Measurements from ENCODE around the gene ATP2B3.

The ATP2B3 gene

DNA sequence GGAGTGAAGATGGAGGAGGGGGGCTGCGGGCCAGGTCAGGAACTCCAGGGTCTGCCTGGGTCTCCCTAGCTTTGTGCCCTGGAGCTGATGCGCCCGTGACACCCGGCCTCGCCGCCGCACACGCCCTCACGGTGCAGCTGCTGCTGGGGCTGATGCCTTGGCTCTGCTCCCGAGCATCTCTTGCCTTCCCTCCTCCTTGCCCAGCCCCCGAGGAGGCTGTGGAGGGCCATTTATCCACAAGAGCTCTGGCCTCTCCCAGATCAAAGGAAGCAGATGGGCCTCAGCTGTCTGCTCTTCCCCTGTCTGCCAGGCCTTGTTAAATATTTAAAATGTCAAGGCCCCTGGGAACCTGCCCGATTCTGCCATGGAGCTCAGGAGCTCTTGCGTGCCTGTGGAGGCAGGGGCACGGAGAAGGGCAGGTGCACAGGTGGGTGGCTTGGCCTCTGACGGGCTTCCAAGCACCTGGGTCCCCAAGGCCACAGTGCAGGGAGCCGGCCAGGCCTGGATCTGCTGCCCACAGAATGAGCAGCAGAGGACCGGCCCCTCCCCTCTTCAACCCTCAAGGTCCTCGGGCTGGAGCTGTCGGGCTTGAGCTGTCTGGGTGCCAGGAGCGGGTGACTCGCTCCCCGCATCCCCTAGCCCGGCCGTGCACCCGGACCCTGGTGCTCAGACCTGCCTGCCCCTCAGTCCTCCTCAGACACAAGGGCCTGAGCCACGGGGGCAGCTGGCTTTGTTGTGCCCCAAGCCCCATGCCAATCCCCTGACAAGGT, 20.3 kb downstream of the ATP2B3 start:
- no peak for DNase-seq (ENCODE audit: low read depth)

DNA sequence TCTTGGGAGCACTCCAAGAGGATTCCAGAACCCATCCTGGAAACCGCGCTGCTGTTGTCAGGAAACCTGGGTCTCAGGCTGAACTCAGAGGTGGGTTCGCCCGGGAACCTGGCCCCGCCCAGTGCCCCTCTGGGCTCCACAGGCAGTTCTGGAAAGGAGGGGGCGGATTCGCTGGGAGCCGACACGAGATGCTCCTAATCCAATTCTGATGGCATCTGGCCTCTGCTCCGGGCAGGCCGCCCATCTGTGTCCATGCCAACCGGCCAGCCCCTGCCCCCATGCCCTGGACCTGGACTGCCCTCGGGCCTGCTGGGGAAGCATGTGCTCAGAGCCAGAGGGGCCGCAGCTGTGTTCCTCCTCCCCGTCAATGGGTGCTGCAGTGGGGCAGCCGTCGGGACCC, 21.0 kb downstream of the ATP2B3 start:
- DNase-seq (ENCODE audit: low read depth): no peak

DNA sequence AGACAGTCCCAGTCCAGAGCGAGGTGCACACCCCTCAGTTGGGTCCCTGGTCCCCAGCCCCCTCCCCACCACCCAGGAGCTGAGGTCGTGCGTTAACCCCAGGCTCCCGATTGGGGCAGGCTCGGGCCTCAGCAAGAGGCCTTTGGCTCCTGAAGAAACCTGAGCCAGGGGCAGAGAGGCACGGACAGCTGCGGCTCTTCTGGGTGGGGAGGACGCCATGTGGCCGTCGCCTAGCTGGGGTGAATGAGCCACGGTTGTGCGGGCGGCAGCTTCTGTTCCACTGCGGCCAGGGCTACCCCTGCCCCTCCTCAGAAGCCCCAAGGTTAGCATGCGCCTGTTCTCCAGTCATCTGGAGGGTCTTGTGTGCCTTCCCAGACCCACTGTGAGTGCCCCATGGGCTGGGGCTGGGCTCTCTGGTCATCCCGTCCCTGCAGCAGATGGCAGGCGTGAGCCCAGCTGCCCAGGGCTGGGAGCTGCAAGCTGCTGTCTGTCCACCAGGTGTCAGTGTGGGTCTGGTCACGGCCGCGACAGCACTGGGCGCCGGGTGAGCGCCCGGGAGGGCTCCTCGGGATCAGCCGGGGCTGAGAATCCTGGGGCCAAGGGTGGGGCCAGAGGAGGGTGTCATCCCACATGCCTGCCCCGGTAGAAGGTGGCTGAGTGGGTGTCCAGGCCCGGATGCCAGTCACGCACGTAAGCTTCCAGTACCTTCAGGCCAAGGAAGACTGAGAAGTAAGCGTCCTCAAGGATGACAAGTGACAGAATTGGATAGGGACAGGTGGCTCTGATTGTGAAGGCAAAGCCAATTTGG, 21.9 kb downstream of the ATP2B3 start:
- peak; percentile 42 for DNase-seq (ENCODE audit: low read depth)

DNA sequence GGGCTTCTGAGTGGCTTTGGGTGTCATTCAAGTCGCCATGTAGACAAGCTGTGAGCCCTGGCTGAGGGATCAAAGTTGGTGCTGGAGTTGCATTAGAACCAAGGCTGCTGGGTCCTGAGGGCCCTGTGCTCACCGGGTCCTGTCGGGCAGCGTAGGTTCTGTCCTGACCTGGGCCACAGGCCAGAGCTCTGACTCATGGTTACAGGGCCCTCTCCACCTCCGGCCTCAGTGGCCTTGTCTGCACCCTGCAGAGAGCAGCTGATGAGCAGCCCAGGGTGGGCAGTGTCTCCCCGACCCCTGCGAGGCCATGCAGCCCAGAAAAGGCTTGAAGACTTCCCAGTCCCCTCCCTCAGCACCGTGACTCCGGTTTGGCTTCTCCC, 22.5 kb downstream of the ATP2B3 start:
- DNase-seq (ENCODE audit: low read depth): no peak

DNA sequence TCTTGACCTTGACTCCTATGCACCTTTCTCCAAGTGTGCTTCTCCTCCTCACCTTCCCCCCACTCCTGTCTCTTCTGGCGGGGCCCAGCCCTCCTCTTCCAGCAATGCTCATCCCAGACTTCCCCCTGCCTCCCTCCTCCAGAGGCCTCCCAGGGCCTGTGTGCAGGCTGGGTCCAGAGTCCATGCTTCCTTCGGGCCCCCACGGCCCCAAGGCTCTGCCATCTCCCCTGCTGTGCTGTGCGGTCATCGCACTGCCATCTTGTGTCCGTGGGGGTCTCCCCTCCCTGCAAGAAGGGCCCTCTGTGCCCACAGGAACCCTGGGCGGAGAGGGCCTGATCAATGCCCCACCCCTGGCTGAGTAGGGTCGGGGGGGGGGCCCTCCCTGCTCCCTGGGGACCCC, 27.3 kb downstream of the ATP2B3 start:
- no peak for DNase-seq (ENCODE audit: low read depth)

DNA sequence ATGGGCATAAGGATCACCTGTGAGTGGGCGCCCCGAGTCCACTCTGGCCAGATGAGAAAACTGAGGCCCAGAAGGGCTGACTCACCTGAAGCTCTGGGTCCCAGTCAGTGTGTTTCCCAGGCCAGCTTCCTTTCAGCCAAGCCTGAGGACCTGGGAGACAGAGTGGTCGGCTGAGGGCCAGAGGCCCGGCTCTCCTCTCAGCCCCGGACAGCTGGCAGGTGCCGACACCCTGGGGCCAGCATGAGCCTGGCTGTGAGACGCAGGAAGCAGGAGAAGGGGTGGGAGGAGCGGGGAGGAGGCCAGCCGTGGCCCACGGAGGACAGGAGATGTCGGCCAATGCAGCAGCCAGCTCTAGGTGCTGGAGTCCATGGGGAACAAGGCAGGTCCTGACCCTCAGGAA, 28.9 kb downstream of the ATP2B3 start:
- no peak for DNase-seq (ENCODE audit: low read depth)

DNA sequence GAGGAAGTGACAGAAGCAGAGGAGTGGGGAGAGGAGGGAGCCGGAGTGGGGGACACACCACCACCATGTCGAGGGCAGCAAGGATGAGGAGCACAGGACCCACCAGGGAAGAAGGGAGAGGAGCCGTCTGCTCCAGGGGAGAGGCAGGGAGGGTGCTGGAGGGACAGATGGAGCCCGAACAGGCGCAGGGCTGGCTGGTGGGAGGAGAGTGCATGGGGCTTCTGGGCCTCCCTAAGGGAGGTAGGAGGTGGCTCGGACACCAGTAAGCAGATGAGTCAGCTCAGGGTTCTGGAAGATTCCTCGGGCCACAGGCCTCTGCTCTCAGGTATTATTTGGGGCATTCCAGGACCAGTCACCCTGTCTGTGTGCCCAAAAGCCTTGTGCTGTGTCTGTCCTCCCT, 29.8 kb downstream of the ATP2B3 start:
- DNase-seq (ENCODE audit: low read depth): no peak

DNA sequence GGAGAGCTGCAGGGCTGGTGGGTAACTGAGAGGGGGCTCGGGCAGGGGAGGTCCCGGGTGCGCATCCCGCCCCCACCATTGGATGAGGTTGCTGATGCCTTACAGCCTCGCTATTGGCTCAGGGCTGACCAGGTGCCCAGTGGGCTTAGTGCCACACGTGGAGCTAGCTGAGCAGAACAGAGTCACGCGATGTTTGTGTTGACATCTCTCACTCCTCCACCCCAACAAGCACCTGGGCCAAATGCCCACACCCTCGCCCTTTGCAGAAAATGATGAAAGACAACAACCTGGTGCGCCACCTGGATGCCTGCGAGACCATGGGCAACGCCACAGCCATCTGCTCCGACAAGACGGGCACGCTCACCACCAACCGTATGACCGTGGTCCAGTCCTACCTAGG, 31.8 kb downstream of the ATP2B3 start:
- DNase-seq (ENCODE audit: low read depth): no peak

DNA sequence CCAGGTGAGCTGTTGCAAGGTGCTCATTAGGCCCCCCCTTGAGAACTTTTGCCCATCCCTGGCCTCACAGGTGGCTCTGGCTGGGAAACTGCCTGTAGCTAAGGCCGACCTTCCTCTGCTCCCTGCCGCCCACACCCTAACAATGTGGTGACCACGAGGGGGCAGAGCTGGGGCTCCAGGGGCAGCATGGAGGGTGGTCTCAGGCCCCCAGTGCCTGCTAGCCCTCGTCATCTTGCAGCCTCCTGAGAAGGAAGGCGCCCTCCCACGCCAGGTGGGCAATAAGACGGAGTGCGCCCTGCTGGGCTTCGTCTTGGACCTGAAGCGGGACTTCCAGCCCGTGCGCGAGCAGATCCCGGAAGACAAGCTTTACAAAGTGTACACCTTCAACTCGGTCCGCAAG, 32.4 kb downstream of the ATP2B3 start:
- no peak for DNase-seq (ENCODE audit: low read depth)

DNA sequence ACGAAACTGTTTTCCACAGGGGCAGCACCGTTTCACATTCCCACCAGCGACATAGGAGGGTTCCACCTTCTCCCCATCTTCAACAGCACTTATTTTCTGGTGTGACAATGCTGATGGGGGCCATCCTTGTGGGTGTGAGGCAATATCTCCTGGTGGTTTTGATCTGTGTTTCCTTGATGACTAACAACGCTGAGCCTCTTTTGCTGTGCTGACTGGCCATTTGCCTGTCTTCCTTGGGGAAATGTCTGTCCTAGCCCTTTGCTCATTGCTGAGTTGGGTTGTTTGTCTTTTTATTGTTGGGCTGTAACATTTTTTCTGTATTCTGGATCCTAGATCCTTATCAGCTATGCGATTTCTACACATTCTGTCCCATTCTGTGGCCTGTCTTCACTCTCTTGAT, 33.7 kb downstream of the ATP2B3 start:
- no peak for DNase-seq (ENCODE audit: low read depth)

DNA sequence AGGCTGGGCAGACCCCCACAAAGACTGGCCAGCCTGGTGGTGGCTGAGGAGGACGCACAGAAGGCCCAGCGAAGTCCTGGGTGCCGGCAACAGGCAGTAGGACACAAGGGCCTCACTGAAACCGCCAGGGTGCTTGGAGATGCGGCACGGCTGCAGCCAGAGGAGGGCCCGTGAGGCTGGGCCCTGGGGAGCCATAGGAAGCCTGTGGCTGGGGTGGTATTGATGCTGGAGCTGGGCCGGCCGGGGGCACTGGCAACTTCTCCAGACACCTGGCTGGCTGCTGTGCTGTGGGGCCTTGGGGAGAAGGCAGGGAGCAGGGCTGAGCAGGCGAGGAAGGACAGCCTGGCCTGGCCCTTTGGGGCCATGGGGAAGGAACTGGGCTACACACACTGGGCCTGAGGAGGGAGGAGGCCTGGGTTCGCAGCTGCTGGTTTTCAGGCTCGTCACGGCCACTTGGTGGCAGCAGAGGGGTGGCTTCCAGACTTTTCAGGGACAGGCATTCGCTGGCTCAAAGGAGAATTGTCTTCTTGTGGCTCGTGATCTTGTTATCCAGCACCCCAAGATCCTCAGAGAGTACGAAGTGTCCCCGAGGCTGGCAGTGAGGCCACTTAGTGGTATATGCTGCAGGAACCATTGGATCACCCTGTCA, 37.2 kb downstream of the ATP2B3 start:
- DNase-seq (ENCODE audit: low read depth): peak; percentile 30

DNA sequence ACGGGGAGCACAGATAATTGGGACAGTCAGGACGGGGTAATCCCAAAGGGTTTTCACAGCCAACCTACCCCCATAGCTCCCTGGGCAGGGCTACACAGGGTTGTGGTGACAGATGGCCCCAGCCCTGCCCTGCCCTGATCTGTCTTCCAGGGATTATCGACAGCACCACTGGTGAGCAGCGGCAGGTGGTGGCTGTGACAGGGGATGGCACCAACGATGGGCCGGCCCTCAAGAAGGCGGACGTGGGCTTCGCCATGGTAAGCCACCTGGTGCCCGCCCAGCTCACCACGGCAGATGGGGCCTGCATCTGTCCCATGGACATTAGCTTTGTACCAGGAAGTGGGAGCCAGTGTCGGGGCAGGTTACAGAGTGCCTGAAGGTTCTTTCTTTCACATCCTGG, 39.3 kb downstream of the ATP2B3 start:
- DNase-seq (ENCODE audit: low read depth): no peak

DNA sequence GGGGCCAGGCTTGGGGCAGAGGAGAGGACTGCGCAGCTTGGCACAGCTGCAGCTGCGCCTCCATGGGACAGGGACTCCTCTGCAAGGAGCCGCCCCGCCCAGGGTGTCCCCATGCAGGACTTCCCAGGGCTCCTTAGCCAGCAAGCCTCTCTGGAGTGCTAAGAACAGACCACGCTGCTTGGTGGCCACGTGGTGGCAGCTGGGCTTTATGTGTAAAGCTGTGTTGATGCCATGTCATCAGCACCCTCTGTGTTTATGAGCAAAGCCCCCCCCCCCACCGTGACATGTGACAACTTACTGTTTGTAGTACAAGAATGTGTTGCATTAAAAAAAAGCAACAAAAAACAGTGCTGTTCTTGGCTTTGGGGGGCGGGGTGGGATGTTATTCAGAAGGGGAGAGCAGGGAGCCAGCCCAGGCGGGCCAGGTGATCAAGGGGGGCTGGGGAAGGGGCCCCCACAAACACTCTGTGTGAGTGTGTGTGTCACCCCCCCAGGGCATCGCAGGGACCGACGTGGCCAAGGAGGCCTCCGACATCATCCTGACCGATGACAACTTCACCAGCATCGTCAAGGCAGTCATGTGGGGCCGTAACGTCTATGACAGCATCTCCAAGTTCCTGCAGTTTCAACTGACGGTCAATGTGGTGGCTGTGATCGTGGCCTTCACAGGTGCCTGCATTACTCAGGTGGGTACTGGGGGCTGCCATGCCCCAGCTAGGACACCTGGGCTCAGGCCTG, 40.3 kb downstream of the ATP2B3 start:
- no peak for DNase-seq (ENCODE audit: low read depth)

DNA sequence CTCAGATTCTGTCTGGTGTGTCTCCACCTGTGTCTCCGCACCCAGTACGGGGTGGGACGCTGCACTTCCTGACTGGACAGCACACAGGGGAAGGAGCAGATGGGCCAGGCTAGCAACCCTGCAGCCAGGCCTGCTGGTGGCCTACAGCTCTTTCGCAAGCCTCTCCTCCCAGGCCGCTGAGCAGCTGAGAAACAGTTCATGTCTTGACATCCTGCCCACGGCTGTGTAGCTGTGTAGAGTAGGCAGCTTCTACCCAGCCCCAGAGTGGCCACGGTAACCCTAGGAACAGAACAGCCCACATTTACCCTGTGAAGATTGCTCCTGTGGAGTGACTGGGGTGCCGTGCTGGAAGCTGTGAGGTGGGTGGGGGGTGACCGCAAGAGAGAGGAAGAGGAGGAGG, 42.6 kb downstream of the ATP2B3 start:
- no peak for DNase-seq (ENCODE audit: low read depth)

DNA sequence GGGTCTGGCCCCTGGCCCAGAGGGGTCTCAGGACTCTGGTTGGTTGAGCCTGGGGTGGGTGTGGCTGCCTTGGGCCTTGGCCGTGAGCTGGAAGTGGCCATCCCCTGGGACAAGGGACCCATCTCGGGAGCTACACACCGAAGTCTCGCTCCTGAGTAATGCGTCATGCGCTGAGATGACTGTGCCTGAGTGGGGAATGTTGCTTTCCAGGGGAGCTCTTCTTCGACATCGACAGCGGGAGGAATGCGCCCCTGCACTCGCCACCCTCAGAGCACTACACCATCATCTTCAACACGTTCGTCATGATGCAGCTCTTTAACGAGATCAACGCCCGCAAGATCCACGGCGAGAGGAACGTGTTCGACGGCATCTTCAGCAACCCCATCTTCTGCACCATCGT, 43.0 kb downstream of the ATP2B3 start:
- no peak for DNase-seq (ENCODE audit: low read depth)

DNA sequence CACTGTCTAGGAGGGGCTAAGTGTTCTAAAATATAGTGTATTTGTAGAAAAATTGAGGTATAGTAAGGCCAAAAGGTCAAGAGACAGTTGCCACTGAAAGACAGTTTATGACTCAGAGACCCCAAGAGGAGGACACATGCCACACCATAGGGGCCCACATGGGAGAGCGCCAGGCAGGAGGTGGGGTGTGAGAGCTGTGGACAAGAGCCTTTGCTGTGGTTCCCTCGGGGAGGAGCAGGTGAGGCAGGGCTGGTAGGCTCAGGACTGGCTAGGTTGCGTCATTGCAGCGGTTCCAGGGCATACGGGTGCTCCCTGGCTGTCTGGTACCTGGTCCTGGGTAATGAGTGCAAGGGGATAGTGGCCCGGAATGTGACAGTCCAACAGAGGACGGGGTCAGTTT, 43.9 kb downstream of the ATP2B3 start:
- DNase-seq (ENCODE audit: low read depth): no peak

DNA sequence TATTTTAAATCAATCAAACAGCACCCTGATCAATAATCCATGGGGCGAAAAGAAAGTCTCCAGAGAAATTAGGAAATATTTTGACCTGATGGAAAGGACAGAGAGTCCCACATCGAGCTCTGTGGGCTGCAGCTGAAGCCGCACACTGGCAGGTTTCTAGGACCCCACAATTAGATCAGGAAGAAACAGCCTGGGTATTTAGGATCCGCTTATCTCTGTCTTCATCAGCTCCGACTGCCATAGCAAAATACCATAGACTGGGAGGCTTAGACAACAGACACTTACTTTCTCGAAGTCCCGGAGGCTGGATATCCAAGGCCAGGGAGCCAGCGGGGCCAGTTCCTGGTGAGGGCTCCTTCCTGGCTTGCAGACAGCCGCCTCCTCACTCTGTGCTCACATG, 45.1 kb downstream of the ATP2B3 start:
- DNase-seq (ENCODE audit: low read depth): no peak

DNA sequence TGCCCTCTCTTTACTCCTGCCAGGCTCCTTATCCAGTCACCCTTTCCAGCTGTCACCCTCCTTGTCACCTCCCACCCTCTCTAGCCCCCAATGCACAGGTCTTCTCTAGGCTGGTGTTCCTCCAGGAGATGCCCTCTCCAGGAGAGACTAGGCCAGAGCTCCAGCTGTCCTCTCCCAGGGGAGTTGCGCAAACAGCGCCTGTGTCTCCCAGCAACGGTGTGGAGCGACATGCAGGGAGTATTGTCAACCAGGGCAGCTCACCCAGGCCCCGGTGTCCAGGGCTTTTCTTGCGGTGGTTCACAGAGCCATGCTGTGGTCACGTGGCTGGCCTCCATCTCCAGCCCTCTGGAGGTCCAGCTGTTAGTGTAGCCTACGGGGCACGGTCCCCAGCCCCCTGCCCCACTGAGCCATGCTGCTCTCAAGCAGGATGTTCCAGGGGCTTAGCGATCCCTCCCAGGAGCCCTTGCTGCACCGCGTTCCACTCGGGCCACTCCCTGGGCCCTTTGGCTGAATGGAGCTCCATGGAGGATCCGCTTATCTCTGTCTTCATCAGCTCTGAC, 46.7 kb downstream of the ATP2B3 start:
- no peak for DNase-seq (ENCODE audit: low read depth)

DNA sequence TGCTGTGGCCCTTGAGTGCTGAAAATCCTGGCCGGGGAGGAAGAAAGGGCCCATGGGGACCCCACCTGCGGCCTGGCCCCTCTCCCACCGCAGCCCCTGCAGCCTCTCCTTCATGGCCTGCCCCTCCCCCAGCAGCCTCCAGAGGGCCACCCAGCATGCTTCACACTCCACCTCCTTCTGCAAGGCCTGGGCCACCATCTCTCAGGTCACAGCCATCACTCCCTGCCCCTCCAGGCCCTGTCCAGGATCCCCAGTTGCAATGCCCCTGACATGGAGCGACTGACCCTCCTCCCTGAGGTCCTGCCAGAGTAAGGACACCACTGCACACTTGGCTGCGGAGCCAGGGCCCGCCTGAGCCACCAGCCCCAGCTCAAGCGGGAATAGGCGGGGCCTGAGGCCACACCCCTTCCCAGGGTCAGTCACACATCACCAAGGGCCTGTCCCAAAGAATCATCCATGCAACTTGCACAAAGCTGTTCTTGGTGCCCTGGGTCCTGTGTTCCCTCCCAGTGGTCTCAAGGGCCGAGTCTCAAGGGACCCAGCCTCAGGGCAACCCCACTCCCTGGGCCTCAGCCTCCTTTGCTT, 48.6 kb downstream of the ATP2B3 start:
- DNase-seq (ENCODE audit: low read depth): no peak

DNA sequence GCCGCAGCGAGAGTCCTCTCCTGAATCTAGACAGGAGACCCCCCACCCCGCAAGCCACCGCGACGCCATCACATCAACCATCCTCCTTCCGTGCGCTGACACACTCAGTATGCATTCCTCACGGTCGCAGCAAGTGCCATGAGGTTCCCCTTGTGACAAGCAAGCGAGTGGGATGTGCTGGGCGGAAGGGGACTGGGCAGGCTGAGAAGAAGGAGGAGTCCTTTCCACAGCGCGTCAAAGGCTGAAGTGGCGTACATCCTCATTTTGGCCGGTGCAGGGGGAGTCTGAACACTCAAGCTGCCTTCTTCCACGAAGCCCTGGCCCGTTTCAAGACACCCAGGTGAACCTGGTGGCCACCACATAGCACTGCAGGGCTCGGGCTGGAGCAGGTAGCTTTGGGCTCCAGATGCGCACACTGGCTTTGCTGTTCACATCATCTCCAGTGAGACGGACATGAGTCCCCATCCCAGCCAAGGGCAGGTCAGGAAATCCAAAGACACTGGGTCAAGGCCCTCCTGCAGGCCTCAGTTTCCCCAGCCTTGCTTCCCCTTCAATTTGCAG, 51.1 kb downstream of the ATP2B3 start:
- no peak for DNase-seq (ENCODE audit: low read depth)

DNA sequence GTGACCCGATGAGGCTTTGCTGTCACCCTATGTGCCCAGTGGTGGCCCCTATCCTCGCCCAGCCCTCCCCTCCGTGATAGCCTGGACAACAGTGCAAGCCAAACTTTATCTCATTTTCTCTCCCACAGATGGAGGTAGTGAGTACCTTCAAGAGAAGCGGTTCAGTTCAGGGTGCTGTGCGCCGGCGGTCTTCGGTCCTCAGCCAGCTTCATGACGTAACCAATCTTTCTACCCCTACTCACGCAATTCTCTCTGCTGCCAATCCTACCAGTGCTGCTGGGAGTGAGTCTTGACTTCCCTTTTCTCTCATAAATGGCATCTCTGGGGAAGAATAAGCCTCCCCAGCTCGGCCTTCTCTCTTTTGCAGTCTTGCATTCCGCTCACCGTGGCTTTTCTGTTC, 52.0 kb downstream of the ATP2B3 start:
- DNase-seq (ENCODE audit: low read depth): no peak

DNA sequence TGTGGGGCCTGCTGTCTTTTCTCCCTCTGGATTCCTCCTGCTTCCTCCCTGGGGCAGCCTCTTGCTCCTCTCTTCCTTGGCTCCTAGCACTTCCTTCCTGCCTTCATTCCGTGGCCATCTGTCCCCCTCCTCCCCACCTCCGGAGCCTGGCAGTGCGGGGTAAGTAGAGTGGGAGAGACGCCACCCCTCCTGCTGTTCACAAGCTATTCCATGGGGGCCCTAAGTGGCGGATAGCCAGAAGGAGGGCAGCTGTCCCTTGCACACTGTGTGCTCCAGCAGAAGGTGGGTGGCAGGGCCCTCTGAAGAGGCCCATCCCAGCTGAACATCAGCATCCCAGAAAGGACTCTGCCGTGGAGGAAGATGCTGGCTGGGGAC, 54.1 kb downstream of the ATP2B3 start:
- no peak for DNase-seq (ENCODE audit: low read depth)
